ENCODE measurements around the gene THADA. TPM values are rescaled to one million over a fixed set of nuclear protein-coding genes. Genes with fewer than 3 reads are reported as not detected.

The THADA gene
- total RNA-seq, 1 experiment from 2014 or later = 27.5 TPM

DNA sequence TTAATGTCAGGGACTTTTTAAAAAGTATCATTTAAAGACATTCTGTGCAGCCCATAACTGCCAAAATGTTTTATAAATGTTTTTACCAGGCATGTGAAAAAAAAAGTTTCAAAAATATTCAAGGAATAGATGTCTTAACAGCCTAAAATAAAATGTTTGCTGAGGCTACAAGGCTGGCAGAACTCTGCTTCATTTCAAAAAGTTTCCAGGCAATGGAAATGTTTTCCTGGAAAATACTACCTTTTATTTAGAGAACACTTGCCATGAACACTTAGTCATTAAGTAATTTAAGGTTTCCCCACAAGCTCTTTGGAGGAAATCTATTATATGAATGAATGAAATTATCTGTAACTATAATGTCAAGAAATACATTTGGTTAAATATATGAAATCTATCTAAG lies 68.8 kb downstream of the THADA start:
- Mint-ChIP-seq H3K4me3 (no peak overlapping the region), H3K27ac (no peak overlapping the region), H3K4me1 (peaks cover 6% of the 10 kb centered on the region), H3K27me3 (ENCODE audit: low read depth) (no peaks in the 10 kb centered on the region), H3K36me3 (peaks cover 18% of the 10 kb centered on the region), H3K9me3 (peaks cover 16% of the 10 kb centered on the region)
- DNase-seq (ENCODE audit: low spot score) (no peak), ATAC-seq (no peak)
- TF ChIP-seq ERG (CRISPR knock-in tag; IDR thresholded peaks at IDR 0.05) = no peak
- no peak for TF ChIP-seq IRF2 (CRISPR knock-in tag; IDR thresholded peaks at IDR 0.05; ENCODE audit: borderline replicate concordance, low read depth)
- no peak for TF ChIP-seq ZNF138 (CRISPR knock-in tag; conservative IDR thresholded peaks at IDR 0.05)
- TF ChIP-seq CREB1 (CRISPR knock-in tag; IDR thresholded peaks at IDR 0.05) = no peak
- TF ChIP-seq CREM (CRISPR knock-in tag; IDR thresholded peaks at IDR 0.05) = no peak
- no peak for TF ChIP-seq NR1H2 (CRISPR knock-in tag; IDR thresholded peaks at IDR 0.05)
- TF ChIP-seq, protein P1, sequence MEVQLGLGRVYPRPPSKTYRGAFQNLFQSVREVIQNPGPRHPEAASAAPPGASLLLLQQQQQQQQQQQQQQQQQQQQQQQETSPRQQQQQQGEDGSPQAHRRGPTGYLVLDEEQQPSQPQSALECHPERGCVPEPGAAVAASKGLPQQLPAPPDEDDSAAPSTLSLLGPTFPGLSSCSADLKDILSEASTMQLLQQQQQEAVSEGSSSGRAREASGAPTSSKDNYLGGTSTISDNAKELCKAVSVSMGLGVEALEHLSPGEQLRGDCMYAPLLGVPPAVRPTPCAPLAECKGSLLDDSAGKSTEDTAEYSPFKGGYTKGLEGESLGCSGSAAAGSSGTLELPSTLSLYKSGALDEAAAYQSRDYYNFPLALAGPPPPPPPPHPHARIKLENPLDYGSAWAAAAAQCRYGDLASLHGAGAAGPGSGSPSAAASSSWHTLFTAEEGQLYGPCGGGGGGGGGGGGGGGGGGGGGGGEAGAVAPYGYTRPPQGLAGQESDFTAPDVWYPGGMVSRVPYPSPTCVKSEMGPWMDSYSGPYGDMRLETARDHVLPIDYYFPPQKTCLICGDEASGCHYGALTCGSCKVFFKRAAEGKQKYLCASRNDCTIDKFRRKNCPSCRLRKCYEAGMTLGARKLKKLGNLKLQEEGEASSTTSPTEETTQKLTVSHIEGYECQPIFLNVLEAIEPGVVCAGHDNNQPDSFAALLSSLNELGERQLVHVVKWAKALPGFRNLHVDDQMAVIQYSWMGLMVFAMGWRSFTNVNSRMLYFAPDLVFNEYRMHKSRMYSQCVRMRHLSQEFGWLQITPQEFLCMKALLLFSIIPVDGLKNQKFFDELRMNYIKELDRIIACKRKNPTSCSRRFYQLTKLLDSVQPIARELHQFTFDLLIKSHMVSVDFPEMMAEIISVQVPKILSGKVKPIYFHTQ (CRISPR knock-in tag; IDR thresholded peaks at IDR 0.05) = no peak
- TF ChIP-seq GTF2I (CRISPR knock-in tag; conservative IDR thresholded peaks at IDR 0.05) = no peak
- TF ChIP-seq, protein P2, sequence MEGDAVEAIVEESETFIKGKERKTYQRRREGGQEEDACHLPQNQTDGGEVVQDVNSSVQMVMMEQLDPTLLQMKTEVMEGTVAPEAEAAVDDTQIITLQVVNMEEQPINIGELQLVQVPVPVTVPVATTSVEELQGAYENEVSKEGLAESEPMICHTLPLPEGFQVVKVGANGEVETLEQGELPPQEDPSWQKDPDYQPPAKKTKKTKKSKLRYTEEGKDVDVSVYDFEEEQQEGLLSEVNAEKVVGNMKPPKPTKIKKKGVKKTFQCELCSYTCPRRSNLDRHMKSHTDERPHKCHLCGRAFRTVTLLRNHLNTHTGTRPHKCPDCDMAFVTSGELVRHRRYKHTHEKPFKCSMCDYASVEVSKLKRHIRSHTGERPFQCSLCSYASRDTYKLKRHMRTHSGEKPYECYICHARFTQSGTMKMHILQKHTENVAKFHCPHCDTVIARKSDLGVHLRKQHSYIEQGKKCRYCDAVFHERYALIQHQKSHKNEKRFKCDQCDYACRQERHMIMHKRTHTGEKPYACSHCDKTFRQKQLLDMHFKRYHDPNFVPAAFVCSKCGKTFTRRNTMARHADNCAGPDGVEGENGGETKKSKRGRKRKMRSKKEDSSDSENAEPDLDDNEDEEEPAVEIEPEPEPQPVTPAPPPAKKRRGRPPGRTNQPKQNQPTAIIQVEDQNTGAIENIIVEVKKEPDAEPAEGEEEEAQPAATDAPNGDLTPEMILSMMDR (IDR thresholded peaks at IDR 0.05) = no peak
- no peak for TF ChIP-seq FOXP4 (CRISPR knock-in tag; IDR thresholded peaks at IDR 0.05)
- TF ChIP-seq, protein P3, sequence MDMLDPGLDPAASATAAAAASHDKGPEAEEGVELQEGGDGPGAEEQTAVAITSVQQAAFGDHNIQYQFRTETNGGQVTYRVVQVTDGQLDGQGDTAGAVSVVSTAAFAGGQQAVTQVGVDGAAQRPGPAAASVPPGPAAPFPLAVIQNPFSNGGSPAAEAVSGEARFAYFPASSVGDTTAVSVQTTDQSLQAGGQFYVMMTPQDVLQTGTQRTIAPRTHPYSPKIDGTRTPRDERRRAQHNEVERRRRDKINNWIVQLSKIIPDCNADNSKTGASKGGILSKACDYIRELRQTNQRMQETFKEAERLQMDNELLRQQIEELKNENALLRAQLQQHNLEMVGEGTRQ (CRISPR knock-in tag; IDR thresholded peaks at IDR 0.05) = no peak
- CTCF ChIA-PET = no interaction called here
- POLR2A ChIA-PET = no interaction called here

GRCh38 chr2:43525506-43525905 lies 70.3 kb downstream of the THADA start:
- Mint-ChIP-seq H3K9me3 (peaks cover 16% of the 10 kb centered on the region), H3K27ac (no peak overlapping the region), H3K27me3 (ENCODE audit: low read depth) (no peaks in the 10 kb centered on the region), H3K4me3 (no peak overlapping the region), H3K36me3 (peaks cover 18% of the 10 kb centered on the region), H3K4me1 (no peaks in the 10 kb centered on the region)
- CTCF ChIA-PET = no interaction called here
- ATAC-seq = no peak
- TF ChIP-seq, protein P4, sequence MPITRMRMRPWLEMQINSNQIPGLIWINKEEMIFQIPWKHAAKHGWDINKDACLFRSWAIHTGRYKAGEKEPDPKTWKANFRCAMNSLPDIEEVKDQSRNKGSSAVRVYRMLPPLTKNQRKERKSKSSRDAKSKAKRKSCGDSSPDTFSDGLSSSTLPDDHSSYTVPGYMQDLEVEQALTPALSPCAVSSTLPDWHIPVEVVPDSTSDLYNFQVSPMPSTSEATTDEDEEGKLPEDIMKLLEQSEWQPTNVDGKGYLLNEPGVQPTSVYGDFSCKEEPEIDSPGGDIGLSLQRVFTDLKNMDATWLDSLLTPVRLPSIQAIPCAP (CRISPR knock-in tag; IDR thresholded peaks at IDR 0.05) = no peak
- DNase-seq (ENCODE audit: low spot score) = no peak
- POLR2A ChIA-PET = no interaction called here
